HCT116 (cell line): ENCODE data around the gene ERC2. TPM values are rescaled to one million over a fixed set of nuclear protein-coding genes. Genes with fewer than 3 reads are reported as not detected.

Experiments
- ATAC-seq: fragments of 200-7000 bp; cut with Tn5 transposase; 2 replicates; pipeline ENCODE4 v1.9.1; 2020; ENCODE audit warnings: mild to moderate bottlenecking, moderate library complexity
- BruUV-seq: library from RNA; stranded (reverse); fragments of 400-500 nt; replicated peaks from 2 replicates; lab custom pipeline; 2021; lab: Mats Ljungman, UMichigan
- CTCF ChIA-PET: fragments of 300-600 bp; sonication (Branson Sonifier 250); formaldehyde crosslinking; loops from one replicate; lab custom pipeline; 2021; ENCODE audit warnings: antibody characterized with exemption; lab: Charles Lee
- POLR2A ChIA-PET: fragments of 300-600, 350-600 bp; sonication (Branson Sonifier 250); formaldehyde crosslinking; loops from one replicate; lab custom pipeline; 2021; ENCODE audit warnings: antibody characterized with exemption; lab: Charles Lee
- RAD21 ChIA-PET, 2 experiments: fragments of 300-600 bp; sonication (Branson Sonifier 250); formaldehyde crosslinking; loops; one replicate each; lab custom pipeline; 2023; ENCODE audit warnings: low total read pairs in 2 of 2; ENCODE audit not compliant: uncharacterized antibody in 2 of 2, unreplicated experiment in 2 of 2, low non-redundant PET in 1 of 2; lab: Charles Lee
- DNase-seq: peaks from one replicate; pipeline ENCODE4 v3.0.0-alpha.2; 2010; ENCODE audit warnings: low read depth, low spot score
- H2AFZ ChIP-seq: fragments of 200-600 bp; shearing (Covaris generic), sonication (generic); 2 replicates; pipeline ENCODE4 v1.6.1; 2017; ENCODE audit warnings: low read depth, mixed run types, mixed read lengths, antibody characterized with exemption, low read length; ENCODE audit not compliant: poor library complexity, severe bottlenecking
- H3K27ac ChIP-seq: 2 replicates; pipeline ENCODE4 v1.5.1; 2012; ENCODE audit warnings: low read depth, low read length
- H3K27me3 ChIP-seq: fragments of 200-600 bp; sonication (generic); 2 replicates; pipeline ENCODE4 v1.6.1; 2016; ENCODE audit warnings: mixed run types, low read length, mixed read lengths; ENCODE audit not compliant: insufficient read depth
- H3K36me3 ChIP-seq, 2 experiments: fragments of 200-500 bp in 1 of 2; fragments of 200-600 bp in 1 of 2; sonication (Bioruptor generic) in 1 of 2; sonication (generic) in 1 of 2; 2 replicates each; pipeline versions ENCODE4 v1.5.1 to v1.6.1; 2014 to 2016; ENCODE audit warnings: low read length in 2 of 2, inconsistent platforms in 1 of 2, mixed read lengths in 1 of 2, mixed run types in 1 of 2; ENCODE audit not compliant: insufficient read depth in 2 of 2, control insufficient read depth in 1 of 2
- H3K4me1 ChIP-seq, 2 experiments: fragments of 200-600 bp in 1 of 2; sonication (generic) in 1 of 2; 2 replicates each; pipeline versions ENCODE4 v1.5.1 to v1.6.1; 2012 to 2017; ENCODE audit warnings: low read length in 2 of 2, inconsistent platforms in 1 of 2, mild to moderate bottlenecking in 1 of 2, mixed read lengths in 1 of 2, mixed run types in 1 of 2, moderate library complexity in 1 of 2; ENCODE audit not compliant: insufficient read depth in 2 of 2, control insufficient read depth in 1 of 2
- H3K4me2 ChIP-seq: fragments of 200-600 bp; sonication (generic); 2 replicates; pipeline ENCODE4 v1.6.1; 2017; ENCODE audit warnings: mixed run types, low read length, mixed read lengths
- H3K4me3 ChIP-seq, 2 experiments: fragments of 200-600 bp in 1 of 2; sonication (generic) in 1 of 2; replicated peaks in 1 of 2; 2 replicates each; pipeline ENCODE4 v1.5.1; 2011 to 2016; ENCODE audit warnings: low read length in 2 of 2, control low read depth in 1 of 2, low read depth in 1 of 2, mild to moderate bottlenecking in 1 of 2, mixed read lengths in 1 of 2, mixed run types in 1 of 2
- H3K79me2 ChIP-seq: fragments of 200-600 bp; sonication (generic); 2 replicates; pipeline ENCODE4 v1.6.1; 2017; ENCODE audit warnings: mild to moderate bottlenecking, mixed run types, low read length, moderate library complexity, mixed read lengths; ENCODE audit not compliant: insufficient read depth
- H3K9ac ChIP-seq: fragments of 200-600 bp; sonication (generic); 2 replicates; pipeline ENCODE4 v1.6.1; 2016; ENCODE audit warnings: low read length, mixed read lengths
- H3K9me2 ChIP-seq: fragments of 200-600 bp; sonication (generic), shearing (Covaris generic); 2 replicates; pipeline ENCODE4 v1.6.1; 2017; ENCODE audit warnings: mixed run types, mild to moderate bottlenecking, moderate library complexity; ENCODE audit not compliant: insufficient read depth
- H3K9me3 ChIP-seq, 2 experiments: fragments of 200-500 bp in 1 of 2; fragments of 200-600 bp in 1 of 2; sonication (Bioruptor generic) in 1 of 2; sonication (generic) in 1 of 2; 2 replicates each; pipeline ENCODE4 v1.6.1; 2014 to 2017; ENCODE audit warnings: low read length in 2 of 2, mixed read lengths in 2 of 2, inconsistent platforms in 1 of 2, low read depth in 1 of 2, mild to moderate bottlenecking in 1 of 2, mixed run types in 1 of 2, moderate library complexity in 1 of 2; ENCODE audit not compliant: control insufficient read depth in 1 of 2, insufficient read depth in 1 of 2
- H4K20me1 ChIP-seq: fragments of 200-600 bp; sonication (generic), shearing (Covaris generic); 2 replicates; pipeline ENCODE4 v1.6.1; 2017; ENCODE audit warnings: mixed run types, mild to moderate bottlenecking, moderate library complexity; ENCODE audit not compliant: insufficient read depth
- EGR1 ChIP-seq: IDR thresholded peaks from 2 replicates; pipeline ENCODE4 v1.6.1; 2012; ENCODE audit warnings: low read depth
- ELF1 ChIP-seq: IDR thresholded peaks from 2 replicates; pipeline ENCODE4 v1.6.1; 2012; ENCODE audit warnings: low read depth, borderline replicate concordance
- EZH2 ChIP-seq: fragments of 200-600 bp; sonication (generic); IDR thresholded peaks from 2 replicates; pipeline ENCODE4 v1.6.1; 2017; ENCODE audit warnings: antibody characterized with exemption, mixed run types
- EZH2phosphoT487 ChIP-seq: fragments of 200-600 bp; IDR thresholded peaks from 2 replicates; pipeline ENCODE4 v1.6.1; 2018; ENCODE audit warnings: antibody characterized with exemption, borderline replicate concordance
- POLR2A ChIP-seq: IDR thresholded peaks from 2 replicates; pipeline ENCODE4 v1.7.0; 2011; ENCODE audit warnings: borderline replicate concordance; ENCODE audit not compliant: insufficient read depth, insufficient read length; ENCODE audit errors: extremely low read depth
- POLR2AphosphoS5 ChIP-seq: IDR thresholded peaks from 2 replicates; pipeline ENCODE4 v1.6.1; 2011; ENCODE audit warnings: mild to moderate bottlenecking, low read depth, low read length, moderate library complexity
- SRF ChIP-seq: IDR thresholded peaks from 2 replicates; pipeline ENCODE4 v1.6.1; 2012; ENCODE audit warnings: low read depth
- TCF7L2 ChIP-seq: IDR thresholded peaks from 2 replicates; pipeline ENCODE4 v1.7.0; 2011; ENCODE audit warnings: borderline replicate concordance, inconsistent platforms; ENCODE audit not compliant: insufficient read depth, insufficient read length; ENCODE audit errors: extremely low read depth
- ZFX ChIP-seq: fragments of 450-650 bp; IDR thresholded peaks from 2 replicates; pipeline ENCODE4 v1.6.1; 2017
- intact Hi-C: fragments of 100-400 bp; cut with micrococcal nuclease; formaldehyde crosslinking; loops from 2 replicates; pipeline ENCODE4 v1.10.0; 2022
- total RNA-seq: library from RNA; stranded (reverse); gene quantifications from one replicate; pipeline ENCODE4 v1.2.1, GENCODE V29; 2021; ENCODE audit not compliant: unreplicated experiment
- TF ChIP-seq, protein P1 (sequence below), 3 experiments: fragments of 200-600 bp in 1 of 3; sonication (generic) in 1 of 3; IDR thresholded peaks in 2 of 3; conservative IDR thresholded peaks in 1 of 3; 2 replicates each; pipeline ENCODE4 v1.5.1; 2012 to 2017; ENCODE audit warnings: low read depth in 2 of 3, low read length in 2 of 3, antibody characterized with exemption in 1 of 3, borderline replicate concordance in 1 of 3, control low read depth in 1 of 3, mild to moderate bottlenecking in 1 of 3, mixed read lengths in 1 of 3, mixed run types in 1 of 3, moderate library complexity in 1 of 3; ENCODE audit not compliant: insufficient read depth in 1 of 3
- TF ChIP-seq, protein P2 (sequence below): IDR thresholded peaks from 2 replicates; pipeline ENCODE4 v1.6.1; 2012
- TF ChIP-seq, protein P3 (sequence below): IDR thresholded peaks from 2 replicates; pipeline ENCODE4 v1.6.1; 2011; ENCODE audit warnings: mild to moderate bottlenecking, low read length, moderate library complexity; ENCODE audit not compliant: insufficient replicate concordance; ENCODE audit errors: extremely low read depth

Gene ERC2
- total RNA-seq, 1 experiment from 2014 or later, result not detected

DNA sequence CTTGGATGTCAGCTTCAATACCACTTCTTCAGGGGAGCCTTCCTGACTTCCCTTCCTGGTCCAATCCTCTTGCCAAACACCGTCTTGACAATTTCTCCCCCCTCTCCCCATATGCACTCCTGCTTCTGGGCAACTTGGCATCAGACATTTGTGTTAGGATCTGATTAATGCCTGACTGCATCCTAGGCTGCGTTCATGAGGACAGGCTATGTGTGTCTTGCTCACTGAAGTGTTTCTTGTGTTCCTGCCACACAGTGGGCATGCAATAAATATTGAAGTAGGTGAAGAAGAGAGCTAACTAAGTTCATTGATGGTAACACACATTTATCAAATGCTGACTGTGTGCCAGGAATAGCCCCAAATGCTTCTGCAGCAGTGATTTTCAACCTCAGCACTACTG lies 944.8 kb downstream of the ERC2 start:
- no TSS peak for BruUV-seq
- Histone ChIP-seq H3K27me3 (no peaks in the 10 kb centered on the region), H3K4me1 (no peaks in the 10 kb centered on the region), H3K4me2 (no peak overlapping the region), H3K79me2 (no peaks in the 10 kb centered on the region), H3K27ac (no peak overlapping the region)
- intact Hi-C loops, result no loop called here
- RAD21 ChIA-PET, result no interaction called here
- TF ChIP-seq POLR2A, result no peak
- no peak for TF ChIP-seq ELF1
- TF ChIP-seq, all 23 proteins: peak for 0
- POLR2A ChIA-PET, result no interaction called here
- Histone ChIP-seq H3K9me2 (no peaks in the 10 kb centered on the region), H2AFZ (no peak overlapping the region), H3K4me3 (no peak overlapping the region), H4K20me1 (no peaks in the 10 kb centered on the region), H3K9me3 (peaks cover 0 to 11% of the 10 kb centered on the region in 2 experiments; a peak in 2 of 4 replicates), H3K36me3 (no peaks in the 10 kb centered on the region), H3K9ac (no peak overlapping the region)
- CTCF ChIA-PET, result no interaction called here
- no peak for DNase-seq
- ATAC-seq, result no peak

DNA sequence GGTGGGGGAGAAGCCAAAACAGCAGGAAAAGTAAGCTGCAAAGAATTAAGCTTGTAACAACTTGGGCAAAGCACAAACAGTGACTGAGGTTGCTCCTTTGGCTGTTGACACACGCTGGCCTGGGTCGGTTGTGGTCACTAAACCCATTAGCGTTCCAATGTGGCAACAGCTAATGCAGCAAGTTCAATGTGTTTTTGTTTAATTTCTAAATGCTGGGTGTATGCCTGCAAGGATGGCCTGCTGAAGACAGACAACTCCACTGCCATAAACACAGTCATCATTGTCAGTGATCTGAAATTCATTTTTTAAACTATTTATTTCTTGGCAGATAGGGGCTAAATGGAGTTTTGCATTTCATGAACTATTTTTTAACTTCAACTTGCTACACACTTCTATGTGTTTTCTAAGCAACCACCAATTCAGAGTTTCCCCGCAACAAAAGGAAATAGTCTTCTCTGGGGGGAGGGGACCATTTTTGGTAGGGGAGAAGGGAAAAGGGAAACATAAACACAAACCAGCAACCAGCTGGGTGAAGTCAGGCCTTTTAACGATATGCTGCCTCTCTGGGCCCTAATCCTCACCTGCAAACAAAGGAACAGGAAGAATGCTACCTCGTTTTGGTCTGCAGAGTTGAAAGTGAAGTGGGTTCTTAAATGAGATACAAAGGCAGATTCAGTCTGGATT lies 946.4 kb downstream of the ERC2 start:
- Histone ChIP-seq H3K4me1 (no peaks in the 10 kb centered on the region), H2AFZ (no peak overlapping the region), H3K27ac (no peak overlapping the region), H3K4me3 (no peak overlapping the region), H4K20me1 (no peaks in the 10 kb centered on the region), H3K27me3 (no peaks in the 10 kb centered on the region), H3K9me2 (no peaks in the 10 kb centered on the region), H3K9ac (no peak overlapping the region), H3K9me3 (peaks cover 0 to 15% of the 10 kb centered on the region in 2 experiments; a peak in 2 of 4 replicates), H3K36me3 (no peaks in the 10 kb centered on the region), H3K4me2 (no peak overlapping the region), H3K79me2 (no peaks in the 10 kb centered on the region)
- intact Hi-C loops, result no loop called here
- ChIA-PET CTCF (no interaction called here), POLR2A (no interaction called here), RAD21 (no interaction called here)
- DNase-seq, result no peak
- no TSS peak for BruUV-seq
- ATAC-seq, result no peak
- no peak for TF ChIP-seq EZH2
- no peak for TF ChIP-seq TCF7L2
- TF ChIP-seq POLR2AphosphoS5, result no peak
- TF ChIP-seq SRF, result no peak
- no peak for TF ChIP-seq EZH2phosphoT487
- no peak for TF ChIP-seq EGR1
- no peak for TF ChIP-seq ZFX
- TF ChIP-seq, protein P1, sequence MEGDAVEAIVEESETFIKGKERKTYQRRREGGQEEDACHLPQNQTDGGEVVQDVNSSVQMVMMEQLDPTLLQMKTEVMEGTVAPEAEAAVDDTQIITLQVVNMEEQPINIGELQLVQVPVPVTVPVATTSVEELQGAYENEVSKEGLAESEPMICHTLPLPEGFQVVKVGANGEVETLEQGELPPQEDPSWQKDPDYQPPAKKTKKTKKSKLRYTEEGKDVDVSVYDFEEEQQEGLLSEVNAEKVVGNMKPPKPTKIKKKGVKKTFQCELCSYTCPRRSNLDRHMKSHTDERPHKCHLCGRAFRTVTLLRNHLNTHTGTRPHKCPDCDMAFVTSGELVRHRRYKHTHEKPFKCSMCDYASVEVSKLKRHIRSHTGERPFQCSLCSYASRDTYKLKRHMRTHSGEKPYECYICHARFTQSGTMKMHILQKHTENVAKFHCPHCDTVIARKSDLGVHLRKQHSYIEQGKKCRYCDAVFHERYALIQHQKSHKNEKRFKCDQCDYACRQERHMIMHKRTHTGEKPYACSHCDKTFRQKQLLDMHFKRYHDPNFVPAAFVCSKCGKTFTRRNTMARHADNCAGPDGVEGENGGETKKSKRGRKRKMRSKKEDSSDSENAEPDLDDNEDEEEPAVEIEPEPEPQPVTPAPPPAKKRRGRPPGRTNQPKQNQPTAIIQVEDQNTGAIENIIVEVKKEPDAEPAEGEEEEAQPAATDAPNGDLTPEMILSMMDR (IDR thresholded peaks at IDR 0.05 in 2 of 3, conservative IDR thresholded peaks at IDR 0.05 in 1 of 3; ENCODE audit: borderline replicate concordance in 1 of 3, insufficient read depth in 1 of 3, low read depth in 2 of 3, low read length in 2 of 3), result no peak
- TF ChIP-seq, protein P2, sequence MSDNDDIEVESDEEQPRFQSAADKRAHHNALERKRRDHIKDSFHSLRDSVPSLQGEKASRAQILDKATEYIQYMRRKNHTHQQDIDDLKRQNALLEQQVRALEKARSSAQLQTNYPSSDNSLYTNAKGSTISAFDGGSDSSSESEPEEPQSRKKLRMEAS, result no peak
- TF ChIP-seq, protein P3, sequence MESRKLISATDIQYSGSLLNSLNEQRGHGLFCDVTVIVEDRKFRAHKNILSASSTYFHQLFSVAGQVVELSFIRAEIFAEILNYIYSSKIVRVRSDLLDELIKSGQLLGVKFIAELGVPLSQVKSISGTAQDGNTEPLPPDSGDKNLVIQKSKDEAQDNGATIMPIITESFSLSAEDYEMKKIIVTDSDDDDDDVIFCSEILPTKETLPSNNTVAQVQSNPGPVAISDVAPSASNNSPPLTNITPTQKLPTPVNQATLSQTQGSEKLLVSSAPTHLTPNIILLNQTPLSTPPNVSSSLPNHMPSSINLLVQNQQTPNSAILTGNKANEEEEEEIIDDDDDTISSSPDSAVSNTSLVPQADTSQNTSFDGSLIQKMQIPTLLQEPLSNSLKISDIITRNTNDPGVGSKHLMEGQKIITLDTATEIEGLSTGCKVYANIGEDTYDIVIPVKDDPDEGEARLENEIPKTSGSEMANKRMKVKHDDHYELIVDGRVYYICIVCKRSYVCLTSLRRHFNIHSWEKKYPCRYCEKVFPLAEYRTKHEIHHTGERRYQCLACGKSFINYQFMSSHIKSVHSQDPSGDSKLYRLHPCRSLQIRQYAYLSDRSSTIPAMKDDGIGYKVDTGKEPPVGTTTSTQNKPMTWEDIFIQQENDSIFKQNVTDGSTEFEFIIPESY, result no peak
- TF ChIP-seq ELF1, result no peak
